Karpas-422 (cell line): ENCODE measurements around the gene HOXC10. TPM values are rescaled to one million over a fixed set of nuclear protein-coding genes. Genes with fewer than 3 reads are reported as not detected.

ENCODE experiments used
- DNase-seq: peaks from one replicate; pipeline ENCODE4 v3.0.0-alpha.2; 2015
- H2AFZ ChIP-seq: fragments of 200-600 bp; sonication (generic); 2 replicates; pipeline ENCODE4 v1.6.1; 2014; ENCODE audit warnings: antibody characterized with exemption, low read length, mixed read lengths
- H3K27ac ChIP-seq: fragments of 200-600 bp; sonication (generic); 2 replicates; pipeline ENCODE4 v1.5.1; 2014; ENCODE audit warnings: mild to moderate bottlenecking, low read length, moderate library complexity
- H3K27me3 ChIP-seq: fragments of 200-600 bp; sonication (generic); 2 replicates; pipeline ENCODE4 v1.6.1; 2014; ENCODE audit warnings: low read length, mixed read lengths
- H3K36me3 ChIP-seq: fragments of 200-600 bp; sonication (generic); 2 replicates; pipeline ENCODE4 v1.6.1; 2014; ENCODE audit warnings: low read length, mixed read lengths; ENCODE audit not compliant: insufficient read depth
- H3K4me1 ChIP-seq: fragments of 200-600 bp; sonication (generic); 2 replicates; pipeline ENCODE4 v1.6.1; 2014; ENCODE audit warnings: mild to moderate bottlenecking, low read length, mixed read lengths
- H3K4me2 ChIP-seq: fragments of 200-600 bp; sonication (generic); 2 replicates; pipeline ENCODE4 v1.6.1; 2014; ENCODE audit warnings: low read length, low read depth, mild to moderate bottlenecking; ENCODE audit not compliant: poor library complexity, severe bottlenecking
- H3K4me3 ChIP-seq: fragments of 200-600 bp; sonication (generic); 2 replicates; pipeline ENCODE4 v1.5.1; 2014; ENCODE audit warnings: mild to moderate bottlenecking, antibody characterized with exemption, low read length, mixed read lengths
- H3K79me2 ChIP-seq: fragments of 200-600 bp; sonication (generic); 2 replicates; pipeline ENCODE4 v1.6.1; 2014; ENCODE audit warnings: mild to moderate bottlenecking, low read length, mixed read lengths
- H3K9ac ChIP-seq: fragments of 200-600 bp; sonication (generic); 2 replicates; pipeline ENCODE4 v1.6.0; 2014; ENCODE audit warnings: low read length
- H3K9me2 ChIP-seq: fragments of 200-600 bp; sonication (generic), shearing (Covaris generic); replicated peaks from 2 replicates; pipeline ENCODE4 v1.6.0; 2014; ENCODE audit warnings: mild to moderate bottlenecking, low read length, moderate library complexity; ENCODE audit not compliant: insufficient read depth
- H3K9me3 ChIP-seq: fragments of 300-700, 200-600 bp; sonication (generic); 2 replicates; pipeline ENCODE4 v1.6.1; 2014; ENCODE audit warnings: low read length, mixed read lengths
- H4K20me1 ChIP-seq: fragments of 200-600 bp; sonication (generic); 2 replicates; pipeline ENCODE4 v1.6.1; 2014; ENCODE audit warnings: mild to moderate bottlenecking, antibody characterized with exemption, low read length, low read depth; ENCODE audit not compliant: insufficient read depth
- total RNA-seq: library from RNA; depleted of rRNA; stranded (reverse); fragments of >200 nt; shearing (Covaris generic); gene quantifications from 2 replicates; pipeline ENCODE4 v1.2.3, GENCODE V29; 2014; ENCODE audit warnings: low replicate concordance

HOXC10 gene
- total RNA-seq, 1 experiment from 2014 or later = not detected

DNA sequence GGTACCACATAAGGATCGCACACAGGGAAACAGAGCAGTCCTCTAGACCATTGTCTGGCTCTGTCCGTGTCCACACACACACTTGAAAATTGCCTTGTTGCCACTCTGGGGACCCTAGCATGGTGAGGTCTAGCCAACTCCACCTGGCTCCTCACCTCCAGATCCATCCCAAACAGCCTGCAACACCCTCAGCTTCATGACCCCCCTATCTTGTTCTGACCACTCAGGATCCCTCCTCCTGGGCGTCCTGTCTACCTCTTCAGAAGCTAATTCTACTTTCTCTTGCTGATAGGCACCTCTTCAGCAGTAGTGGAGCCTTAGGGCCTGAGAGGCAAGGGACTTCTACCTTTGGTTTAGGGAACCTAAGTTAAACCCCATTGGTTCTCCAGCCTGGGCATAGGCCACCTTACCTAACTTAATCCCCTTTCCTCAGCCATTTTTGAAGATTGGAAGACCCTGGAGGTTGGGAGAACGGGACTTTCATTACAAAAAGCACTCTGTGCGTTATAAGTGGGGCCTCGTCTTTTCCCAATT lies 47.2 kb downstream of the HOXC10 start:
- Histone ChIP-seq H3K4me3 (no peak overlapping the region), H4K20me1 (no peaks in the 10 kb centered on the region), H2AFZ (no peak overlapping the region), H3K9me3 (no peaks in the 10 kb centered on the region), H3K27ac (no peak overlapping the region), H3K36me3 (no peaks in the 10 kb centered on the region), H3K9ac (no peak overlapping the region), H3K9me2 (no peaks in the 10 kb centered on the region), H3K4me1 (peaks cover 27% of the 10 kb centered on the region), H3K27me3 (no peaks in the 10 kb centered on the region), H3K4me2 (no peak overlapping the region), H3K79me2 (no peaks in the 10 kb centered on the region)
- DNase-seq = no peak

DNA sequence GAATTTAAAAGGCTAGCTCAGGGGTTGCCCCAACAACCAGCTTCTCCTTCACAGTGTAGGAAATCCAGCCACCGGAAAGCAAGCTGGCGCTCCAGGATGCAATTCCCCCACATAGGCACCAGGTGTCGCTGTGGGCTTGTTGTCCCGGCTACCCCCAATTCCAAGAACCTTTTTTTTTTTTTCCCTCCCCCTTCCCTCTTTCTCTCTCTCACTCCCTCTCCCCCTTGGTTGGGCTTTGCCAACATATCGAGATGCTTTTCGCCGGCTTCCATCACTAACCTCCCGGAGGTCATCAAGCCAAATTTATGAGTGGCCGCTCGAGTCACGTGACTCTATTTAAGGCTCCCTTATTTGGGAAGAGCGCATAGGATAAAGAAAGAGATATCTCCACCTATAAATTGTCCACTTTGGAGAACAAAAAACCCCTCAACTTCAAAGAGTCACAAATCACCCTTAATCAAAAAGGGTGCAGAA lies 47.7 kb downstream of the HOXC10 start, which contains the start of gene HOXC5:
HOXC5 (plus strand) TSS at position 424 of the 474 bp plus-strand sequence. CDS start 73 bp downstream, outside the sequence.
- Histone ChIP-seq H3K79me2 (no peaks in the 10 kb centered on the region), H4K20me1 (no peaks in the 10 kb centered on the region), H3K4me2 (peak within 1 kb of the TSS; percentile 60), H3K27me3 (no peaks in the 10 kb centered on the region), H2AFZ (no peak within 1 kb of the TSS), H3K4me3 (peak within 1 kb of the TSS; percentile 30; the same call in 1 of the 2 replicates), H3K27ac (no peak within 1 kb of the TSS), H3K9ac (peak within 1 kb of the TSS; percentile 35; the same call in 1 of the 2 replicates), H3K4me1 (peaks cover 27% of the 10 kb centered on the region), H3K36me3 (no peaks in the 10 kb centered on the region), H3K9me2 (no peaks in the 10 kb centered on the region), H3K9me3 (no peaks in the 10 kb centered on the region)
- peak; percentile 87 for DNase-seq

DNA sequence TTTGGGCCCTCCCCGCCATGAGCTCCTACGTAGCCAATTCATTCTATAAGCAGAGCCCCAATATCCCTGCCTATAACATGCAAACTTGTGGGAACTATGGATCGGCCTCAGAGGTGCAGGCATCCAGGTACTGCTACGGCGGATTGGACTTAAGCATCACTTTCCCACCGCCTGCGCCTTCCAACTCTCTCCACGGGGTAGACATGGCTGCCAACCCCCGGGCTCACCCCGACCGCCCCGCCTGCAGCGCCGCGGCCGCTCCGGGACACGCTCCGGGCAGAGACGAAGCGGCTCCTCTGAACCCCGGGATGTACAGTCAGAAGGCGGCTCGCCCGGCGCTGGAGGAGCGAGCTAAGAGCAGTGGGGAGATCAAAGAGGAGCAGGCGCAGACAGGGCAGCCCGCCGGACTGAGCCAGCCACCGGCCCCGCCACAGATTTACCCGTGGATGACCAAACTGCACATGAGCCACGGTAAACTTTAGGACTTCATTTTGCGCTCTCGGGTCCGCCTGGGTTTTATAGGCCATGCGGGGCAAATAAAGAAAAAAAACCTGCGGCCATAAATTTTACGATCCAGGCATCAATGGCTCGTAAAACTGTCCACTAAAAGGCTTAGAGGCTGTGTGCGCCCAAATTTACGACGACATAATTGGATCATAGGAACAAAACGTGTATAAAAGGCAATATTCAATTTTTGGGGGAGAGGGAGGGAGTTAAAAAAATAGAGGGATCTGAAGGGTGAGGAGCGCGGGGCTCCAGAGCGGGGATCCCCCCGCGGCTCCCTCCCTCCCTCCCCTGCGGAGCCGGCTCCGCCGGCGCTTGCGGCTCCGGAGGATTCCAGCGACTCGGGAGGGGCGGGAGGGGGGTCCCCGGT lies 48.4 kb downstream of the HOXC10 start:
- peaks cover 27% of the 10 kb centered on the region for H3K4me1 ChIP-seq
- H2AFZ ChIP-seq = no peak overlapping the region
- H3K4me3 ChIP-seq = peak overlapping the region; percentile 30; the same call in 1 of the 2 replicates
- H3K36me3 ChIP-seq = no peaks in the 10 kb centered on the region
- peak overlapping the region; percentile 35; the same call in 1 of the 2 replicates for H3K9ac ChIP-seq
- no peaks in the 10 kb centered on the region for H3K9me2 ChIP-seq
- H3K79me2 ChIP-seq = no peaks in the 10 kb centered on the region
- no peak overlapping the region for H3K27ac ChIP-seq
- H3K9me3 ChIP-seq = no peaks in the 10 kb centered on the region
- DNase-seq = no peak
- H3K4me2 ChIP-seq = peak overlapping the region; percentile 60
- no peaks in the 10 kb centered on the region for H3K27me3 ChIP-seq
- no peaks in the 10 kb centered on the region for H4K20me1 ChIP-seq

- H3K4me2 ChIP-seq = peak overlapping the region; percentile 60
- H3K27ac ChIP-seq = no peak overlapping the region
- peak overlapping the region; percentile 23; the same call in 1 of the 2 replicates for H3K9ac ChIP-seq
- no peaks in the 10 kb centered on the region for H4K20me1 ChIP-seq
- H3K4me3 ChIP-seq = peak overlapping the region; percentile 39; the same call in 1 of the 2 replicates
- peak overlapping the region; percentile 40; the same call in 1 of the 2 replicates for H2AFZ ChIP-seq
- no peaks in the 10 kb centered on the region for H3K36me3 ChIP-seq
- peaks cover 27% of the 10 kb centered on the region for H3K4me1 ChIP-seq
- no peaks in the 10 kb centered on the region for H3K9me3 ChIP-seq
- no peaks in the 10 kb centered on the region for H3K27me3 ChIP-seq
- no peak for DNase-seq
- H3K79me2 ChIP-seq = no peaks in the 10 kb centered on the region
- H3K9me2 ChIP-seq = no peaks in the 10 kb centered on the region
Measured at GRCh38 chr12:54033980-54034784, 49.2 kb downstream of the HOXC10 start.

DNA sequence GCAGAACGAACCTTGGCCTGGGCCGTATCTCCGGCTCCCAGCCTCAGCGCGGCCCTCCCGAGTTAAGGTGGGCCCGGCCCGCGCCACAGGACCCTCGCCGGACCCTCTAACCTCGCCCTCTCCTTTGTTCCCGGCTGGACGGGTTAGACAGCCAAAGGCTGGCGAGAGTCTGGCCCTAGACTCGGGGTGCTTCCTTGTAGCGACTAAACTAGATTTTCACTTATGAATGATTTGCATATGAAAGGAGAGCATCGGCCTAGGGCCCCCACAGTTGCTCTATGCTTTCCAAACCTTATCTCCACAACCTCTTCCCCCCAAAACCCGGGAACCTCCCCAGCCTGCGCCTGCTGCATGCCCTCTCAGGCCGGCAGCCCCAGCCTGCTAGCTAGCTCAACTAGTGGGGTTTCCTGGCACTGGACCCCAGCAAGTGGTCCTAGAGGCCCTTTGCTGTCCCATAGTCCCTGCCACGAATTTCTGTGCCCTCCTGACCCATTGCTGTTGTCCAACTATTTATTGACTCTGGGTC lies 49.9 kb downstream of the HOXC10 start:
- Histone ChIP-seq H3K79me2 (no peaks in the 10 kb centered on the region), H3K9ac (peak overlapping the region; percentile 23; the same call in 1 of the 2 replicates), H3K27ac (no peak overlapping the region), H3K4me2 (peak overlapping the region; percentile 60), H3K36me3 (no peaks in the 10 kb centered on the region), H3K4me3 (peak overlapping the region; percentile 39; the same call in 1 of the 2 replicates), H2AFZ (peak overlapping the region; percentile 40; the same call in 1 of the 2 replicates), H3K27me3 (no peaks in the 10 kb centered on the region), H3K4me1 (peaks cover 33% of the 10 kb centered on the region), H3K9me3 (no peaks in the 10 kb centered on the region), H4K20me1 (no peaks in the 10 kb centered on the region), H3K9me2 (no peaks in the 10 kb centered on the region)
- no peak for DNase-seq

DNA sequence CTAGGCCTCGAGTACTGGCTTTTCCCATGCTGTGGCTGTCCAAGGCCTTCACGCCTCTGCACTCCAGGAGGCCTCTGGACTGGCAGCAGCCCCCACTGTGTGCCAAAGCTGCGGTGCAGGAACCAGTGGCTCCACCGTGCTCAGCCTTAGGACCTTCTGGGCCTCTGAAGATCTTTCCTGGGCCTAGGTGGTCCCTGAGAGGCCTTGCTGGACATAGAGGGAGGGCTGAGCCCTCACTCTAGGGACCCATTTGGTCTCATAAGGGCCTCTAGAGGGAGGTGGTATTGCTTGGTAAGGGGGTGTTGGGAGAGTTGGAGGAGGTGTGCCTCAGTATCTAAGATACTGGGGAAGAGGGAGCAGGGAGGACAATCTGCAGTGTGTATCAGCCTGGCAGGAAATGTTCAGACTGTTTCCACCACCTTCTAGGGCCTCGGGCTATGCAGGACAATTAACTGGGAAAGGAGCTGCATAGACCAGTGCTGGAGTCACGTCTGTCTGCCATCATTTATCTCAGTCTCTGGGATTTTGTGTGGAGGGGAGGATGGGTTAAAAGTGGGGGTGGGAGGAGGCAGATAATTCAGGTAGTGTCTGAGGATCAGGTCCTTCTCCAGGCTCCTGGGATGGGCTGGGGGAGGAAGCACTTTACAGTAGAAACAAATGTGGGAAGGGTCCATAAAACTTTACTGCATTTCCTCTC lies 50.8 kb downstream of the HOXC10 start:
- Histone ChIP-seq H3K9me3 (no peaks in the 10 kb centered on the region), H3K9me2 (no peaks in the 10 kb centered on the region), H3K9ac (no peak overlapping the region), H3K27ac (no peak overlapping the region), H3K4me2 (no peak overlapping the region), H3K36me3 (no peaks in the 10 kb centered on the region), H3K4me1 (peaks cover 38% of the 10 kb centered on the region), H2AFZ (no peak overlapping the region), H3K79me2 (no peaks in the 10 kb centered on the region), H4K20me1 (no peaks in the 10 kb centered on the region), H3K27me3 (no peaks in the 10 kb centered on the region), H3K4me3 (no peak overlapping the region)
- no peak for DNase-seq

DNA sequence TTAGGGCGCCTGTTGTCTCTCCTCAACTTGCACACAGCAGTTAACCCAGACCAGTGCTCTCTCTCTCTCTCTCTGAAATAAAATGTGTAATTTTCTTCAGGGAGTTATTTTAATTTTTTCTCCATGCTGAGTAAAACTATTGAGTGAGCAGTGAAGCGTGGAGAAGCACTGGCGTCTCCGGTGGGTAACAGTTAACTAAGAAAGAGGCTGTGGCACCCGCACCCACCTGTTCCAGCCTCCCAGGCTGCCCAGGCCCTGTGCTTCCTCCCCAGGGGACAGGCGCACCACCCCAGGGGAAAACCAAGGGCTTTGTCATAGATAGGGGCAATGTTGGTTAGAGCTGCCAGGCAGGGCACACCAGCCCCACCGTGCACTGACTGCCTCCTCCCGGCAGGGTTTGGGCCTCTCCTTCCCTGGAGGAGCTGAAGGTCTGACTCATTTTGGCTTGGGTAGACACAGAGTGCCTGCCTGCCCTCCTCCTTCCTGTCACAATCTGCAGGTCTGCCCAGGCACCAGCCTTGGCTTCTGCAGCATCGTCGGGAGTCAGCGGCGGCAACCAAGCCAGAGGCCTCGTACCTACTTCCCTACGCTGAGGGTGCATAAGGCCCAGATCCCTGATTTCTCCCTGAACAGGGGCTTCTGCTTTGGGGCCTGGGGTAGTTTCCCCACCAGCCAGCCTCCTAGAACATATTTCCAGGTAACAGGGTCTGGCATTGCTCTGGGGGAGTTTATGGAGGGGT lies 51.8 kb downstream of the HOXC10 start:
- Histone ChIP-seq H3K9me2 (no peaks in the 10 kb centered on the region), H3K9ac (no peak overlapping the region), H4K20me1 (no peaks in the 10 kb centered on the region), H2AFZ (no peak overlapping the region), H3K36me3 (no peaks in the 10 kb centered on the region), H3K27ac (no peak overlapping the region), H3K9me3 (no peaks in the 10 kb centered on the region), H3K27me3 (no peaks in the 10 kb centered on the region), H3K4me1 (peaks cover 38% of the 10 kb centered on the region), H3K4me2 (no peak overlapping the region), H3K4me3 (no peak overlapping the region), H3K79me2 (no peaks in the 10 kb centered on the region)
- DNase-seq = no peak
